NCI-H187 (cell line): ENCODE measurements around the gene DDOST.
A peak's percentile ranks its signal among the peaks of the same experiment; 100 is the strongest.

ENCODE experiments used
- DNase-seq, 2 experiments: peaks; one replicate each; lab custom pipeline; 2025; lab: John Stamatoyannopoulos, UW

DDOST gene

DNA sequence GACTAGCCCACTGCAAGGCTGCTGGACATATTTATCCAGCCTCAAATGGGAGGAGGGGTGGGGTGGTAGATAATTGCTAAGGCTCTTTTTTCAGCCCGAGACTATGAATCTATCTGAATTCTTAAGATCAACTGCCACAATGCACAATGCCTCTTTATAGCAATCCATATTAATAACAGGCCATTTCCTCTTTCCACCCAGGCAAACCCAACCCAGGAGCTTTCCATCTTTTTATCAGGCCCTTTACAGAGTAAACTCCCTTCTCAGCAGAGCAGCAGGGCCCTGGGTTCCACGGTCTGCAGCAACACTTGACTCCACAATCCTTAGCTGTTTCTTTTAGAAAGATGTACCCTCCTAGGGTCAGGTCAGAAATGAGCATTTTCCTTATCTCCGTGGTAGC, 806 bp downstream of the DDOST start:
- DNase-seq: no peak

DNA sequence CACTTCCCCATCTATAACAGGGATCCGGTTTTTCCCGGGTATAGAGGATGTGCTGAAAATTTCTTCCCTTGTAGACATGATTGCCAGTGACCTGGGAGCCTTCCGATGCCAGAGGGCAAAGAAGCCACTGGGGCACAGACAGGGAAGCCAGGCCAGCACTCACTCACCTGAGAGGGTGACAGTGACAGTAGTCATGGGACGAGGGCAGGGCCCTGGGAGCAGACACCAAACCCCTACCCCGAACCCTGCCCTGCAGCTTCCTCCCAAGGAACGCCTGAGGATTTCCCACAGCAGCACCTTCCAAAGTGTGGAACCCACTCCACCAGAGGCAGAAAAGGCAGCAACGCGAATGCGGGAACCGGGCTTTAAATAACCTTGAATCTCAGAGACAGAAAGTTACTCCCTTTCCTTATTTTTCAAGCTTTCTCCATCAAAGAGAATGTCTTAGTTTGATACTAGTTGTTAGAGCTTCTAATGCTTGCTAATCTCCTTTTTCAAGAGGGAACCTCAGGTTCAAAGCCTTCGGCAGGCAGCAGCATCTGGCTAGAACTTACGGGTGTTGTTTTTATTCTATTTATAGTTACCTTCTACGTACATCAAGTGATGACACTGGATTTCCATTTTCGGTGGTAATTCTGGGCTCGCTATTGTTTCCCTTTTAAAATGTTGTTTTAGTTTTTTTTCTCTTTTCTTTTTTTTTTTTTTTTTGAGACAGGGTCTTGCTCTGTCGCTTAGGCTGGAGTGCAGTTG, 2.8 kb downstream of the DDOST start:
- no peak for DNase-seq

DNA sequence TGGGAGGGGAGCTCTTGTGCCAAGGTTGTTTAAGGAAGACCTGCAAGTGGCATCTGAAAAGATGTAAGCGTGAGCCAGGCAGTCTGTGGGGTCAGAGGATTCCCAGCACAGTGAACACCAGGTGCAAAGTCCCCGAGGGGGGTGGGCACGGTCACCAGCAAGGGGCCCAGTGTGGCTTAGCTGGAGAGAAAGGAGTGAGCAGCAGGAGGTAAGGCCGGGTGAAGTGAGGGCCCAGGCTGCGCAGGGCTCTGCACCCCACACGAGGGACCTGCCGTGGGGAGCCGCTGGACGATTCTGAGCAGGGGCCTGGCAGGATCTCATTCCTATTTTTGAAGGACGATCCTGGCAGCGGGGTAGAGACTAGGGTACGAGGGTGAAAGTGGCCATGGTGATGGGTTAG, 4.1 kb downstream of the DDOST start:
- DNase-seq: no peak

DNA sequence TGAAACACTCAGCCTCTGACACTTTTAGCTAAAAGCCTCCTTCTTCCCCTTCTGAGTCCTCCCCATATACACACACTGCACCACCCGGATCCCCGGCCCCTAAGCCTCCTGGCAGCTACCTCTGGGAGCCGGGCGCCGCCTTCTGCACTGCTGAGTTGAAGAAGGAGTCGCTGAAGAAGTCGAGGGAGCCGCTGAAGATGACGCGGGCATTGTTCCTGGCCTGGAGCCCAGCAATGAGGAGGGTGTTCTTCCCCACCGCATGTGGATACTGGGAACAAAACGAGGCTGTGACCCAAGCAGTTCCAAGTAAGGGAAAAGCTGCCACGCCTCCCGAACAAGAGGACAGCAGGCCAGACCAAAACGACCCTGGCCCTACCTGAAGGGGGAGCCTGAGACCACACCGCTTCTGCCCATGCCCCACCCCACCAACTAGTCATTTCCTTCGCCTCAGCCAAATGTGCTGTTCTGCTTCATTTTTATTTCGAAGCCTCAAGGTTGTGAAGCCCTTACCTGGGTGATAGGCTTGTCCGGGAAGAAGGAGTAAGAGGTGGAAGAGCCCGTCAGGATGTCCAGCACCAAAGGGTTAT, 7.0 kb downstream of the DDOST start:
- no peak for DNase-seq

DNA sequence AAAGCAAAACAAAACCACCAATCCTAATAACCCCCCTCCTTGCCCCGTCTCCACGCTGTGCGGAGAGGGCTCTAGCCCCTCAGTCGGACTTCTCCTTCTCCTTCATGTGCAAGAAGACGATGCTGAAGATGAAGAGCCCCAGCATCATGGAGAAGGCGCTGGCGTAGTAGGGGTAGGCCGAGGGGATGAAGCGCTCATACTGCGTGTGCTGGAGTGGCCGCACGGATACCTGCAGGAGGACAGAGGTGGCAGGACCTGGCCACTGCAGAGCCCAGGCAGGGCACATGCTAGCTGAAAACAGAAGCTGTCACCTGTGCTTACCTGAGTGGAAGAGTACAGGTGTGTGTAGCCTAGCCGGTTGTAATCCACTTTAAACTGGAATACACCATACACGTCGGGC, 8.9 kb downstream of the DDOST start:
- no peak for DNase-seq

DNA sequence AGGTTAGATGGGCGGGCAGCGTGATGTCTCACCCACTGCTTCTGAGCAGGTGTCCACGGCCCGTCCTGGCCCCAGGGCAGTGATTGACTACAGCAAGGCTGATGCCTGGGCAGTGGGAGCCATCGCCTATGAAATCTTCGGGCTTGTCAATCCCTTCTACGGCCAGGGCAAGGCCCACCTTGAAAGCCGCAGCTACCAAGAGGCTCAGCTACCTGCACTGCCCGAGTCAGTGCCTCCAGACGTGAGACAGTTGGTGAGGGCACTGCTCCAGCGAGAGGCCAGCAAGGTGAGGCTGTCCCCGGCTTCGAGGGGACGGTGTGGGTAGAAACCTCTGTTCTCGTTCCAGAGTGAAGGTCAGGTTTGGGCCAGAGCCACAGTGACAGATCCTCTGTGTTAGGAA, 12.2 kb downstream of the DDOST start:
- DNase-seq: no peak

DNA sequence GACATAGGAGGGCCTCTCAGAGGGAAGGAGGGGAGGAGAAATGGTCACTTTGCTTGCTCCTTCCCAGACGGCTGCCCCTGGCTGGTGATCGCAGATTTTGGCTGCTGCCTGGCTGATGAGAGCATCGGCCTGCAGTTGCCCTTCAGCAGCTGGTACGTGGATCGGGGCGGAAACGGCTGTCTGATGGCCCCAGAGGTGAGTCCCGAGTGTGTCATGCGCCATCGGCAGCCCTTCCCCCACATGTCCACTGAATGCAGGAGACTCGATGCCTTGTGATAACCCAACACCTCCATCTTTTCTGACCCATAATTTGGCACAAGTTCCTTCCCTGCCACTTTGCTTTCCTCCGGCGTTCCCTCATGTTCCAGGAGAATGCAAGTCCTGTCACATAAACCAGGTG, 12.7 kb downstream of the DDOST start:
- DNase-seq: no peak

DNA sequence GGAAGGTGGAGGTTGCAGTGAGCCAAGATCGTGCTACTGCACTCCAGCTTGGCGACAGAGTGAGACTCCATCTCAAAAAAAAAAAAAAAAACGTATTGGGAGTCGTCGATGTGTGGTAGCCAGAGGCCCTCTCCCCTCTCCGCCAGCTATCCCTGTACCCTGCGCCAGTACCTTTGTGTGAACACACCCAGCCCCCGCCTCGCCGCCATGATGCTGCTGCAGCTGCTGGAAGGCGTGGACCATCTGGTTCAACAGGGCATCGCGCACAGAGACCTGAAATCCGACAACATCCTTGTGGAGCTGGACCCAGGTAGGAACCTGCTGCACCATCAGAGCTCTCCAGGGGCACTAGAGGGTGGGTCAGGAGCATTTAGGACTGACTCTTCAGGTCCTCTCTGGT, 15.8 kb downstream of the DDOST start:
- DNase-seq: no peak

DNA sequence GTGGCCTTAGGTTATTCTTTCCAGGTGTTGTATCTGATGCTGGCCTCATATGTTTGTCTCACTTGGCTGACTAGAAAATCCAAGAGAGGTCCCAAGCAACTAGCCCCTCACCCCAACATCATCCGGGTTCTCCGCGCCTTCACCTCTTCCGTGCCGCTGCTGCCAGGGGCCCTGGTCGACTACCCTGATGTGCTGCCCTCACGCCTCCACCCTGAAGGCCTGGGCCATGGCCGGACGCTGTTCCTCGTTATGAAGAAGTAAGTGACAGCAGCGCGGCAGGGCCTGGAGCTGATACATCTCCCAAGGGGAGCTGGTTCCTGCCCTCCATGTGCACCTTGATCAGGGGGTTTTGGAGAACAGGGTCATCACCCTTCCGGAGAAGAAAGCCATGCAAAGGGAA, 16.8 kb downstream of the DDOST start:
- DNase-seq: no peak

DNA sequence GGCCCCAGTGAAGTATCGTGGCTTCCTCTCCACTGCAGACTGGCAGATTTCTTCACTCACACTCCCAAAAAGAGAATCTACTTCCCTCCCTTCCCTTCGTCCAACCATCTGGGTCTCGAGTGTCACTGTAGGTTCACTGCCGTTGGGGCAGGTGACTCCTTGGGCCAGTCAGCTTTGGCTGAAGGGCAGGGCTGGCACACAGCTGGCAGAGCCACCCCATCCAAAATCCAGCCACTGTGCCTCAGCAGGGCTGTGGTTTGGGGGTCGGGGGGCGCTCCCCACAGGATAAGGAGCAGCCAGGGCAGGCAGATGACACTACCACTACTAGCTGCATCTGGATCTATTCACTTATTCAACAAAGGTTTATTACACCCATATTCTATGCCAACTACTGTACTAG, 18.1 kb downstream of the DDOST start:
- no peak for DNase-seq

DNA sequence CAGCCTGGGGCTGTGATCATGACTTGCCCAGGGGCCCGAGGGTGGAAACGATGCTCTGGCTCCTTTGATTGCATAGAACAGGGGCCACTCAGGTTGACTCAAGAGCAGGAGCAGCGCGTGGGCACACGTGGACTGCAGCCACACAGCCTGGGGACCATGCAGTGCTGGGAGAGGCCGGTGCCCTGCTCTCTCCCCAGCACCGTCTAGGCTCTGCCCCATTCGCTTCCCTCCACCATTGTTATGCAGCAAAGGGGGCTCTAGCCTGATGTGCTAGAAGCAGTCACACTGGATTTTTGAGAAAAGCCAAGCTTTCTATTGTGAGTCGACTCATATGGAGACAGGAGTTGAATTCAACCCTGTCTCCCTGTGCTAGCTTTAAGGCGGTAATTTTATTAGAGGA, 19.2 kb downstream of the DDOST start:
- no peak for DNase-seq

DNA sequence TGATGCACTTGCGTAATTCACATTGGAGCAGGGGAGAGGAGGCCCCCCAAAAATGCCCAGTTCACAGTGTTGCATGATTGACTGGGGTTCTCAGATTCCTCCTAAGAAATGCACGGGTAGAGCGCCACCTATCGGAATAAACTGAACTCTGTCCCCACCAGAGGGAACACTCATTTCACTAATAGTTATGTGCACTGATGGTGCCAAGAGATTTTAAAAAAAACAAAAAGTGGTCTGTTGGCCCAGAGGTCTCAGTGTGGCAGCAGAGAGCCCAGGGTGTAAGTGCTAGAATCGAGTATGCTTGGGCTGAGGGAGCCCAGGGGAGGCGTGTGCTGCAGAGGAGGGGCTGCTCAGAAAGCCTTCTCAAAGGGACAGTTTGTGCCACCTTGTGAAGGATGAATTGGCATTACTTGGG, 21.0 kb downstream of the DDOST start:
- peak; percentile 4 to 29 for DNase-seq

DNA sequence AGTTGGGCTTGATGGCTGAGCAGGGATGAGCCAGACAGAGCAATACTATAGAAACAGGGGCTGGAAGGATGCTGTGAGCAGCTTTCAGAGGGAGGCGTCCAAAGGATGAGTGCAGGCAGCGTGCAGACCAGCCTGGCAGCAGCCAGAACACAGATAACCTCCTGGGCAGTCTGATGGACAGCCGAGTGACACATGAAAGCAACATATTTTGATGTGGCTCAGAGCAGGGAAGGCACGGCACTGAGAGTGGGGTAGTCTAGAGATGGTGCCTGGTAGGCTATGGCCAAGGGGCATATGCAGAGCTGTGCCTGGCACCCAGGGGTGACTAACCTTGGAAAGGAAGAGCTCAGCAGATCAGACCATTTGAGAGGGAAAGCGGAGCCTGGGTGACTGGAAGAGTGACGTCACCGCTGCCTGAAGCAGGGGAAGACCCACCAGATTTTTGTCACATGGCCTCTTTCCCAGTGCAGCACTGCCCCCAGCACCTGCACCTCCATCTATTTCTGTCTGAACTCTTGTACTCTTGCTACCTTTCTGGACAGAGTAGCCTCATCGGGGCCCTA, 24.3 kb downstream of the DDOST start:
- DNase-seq: no peak

DNA sequence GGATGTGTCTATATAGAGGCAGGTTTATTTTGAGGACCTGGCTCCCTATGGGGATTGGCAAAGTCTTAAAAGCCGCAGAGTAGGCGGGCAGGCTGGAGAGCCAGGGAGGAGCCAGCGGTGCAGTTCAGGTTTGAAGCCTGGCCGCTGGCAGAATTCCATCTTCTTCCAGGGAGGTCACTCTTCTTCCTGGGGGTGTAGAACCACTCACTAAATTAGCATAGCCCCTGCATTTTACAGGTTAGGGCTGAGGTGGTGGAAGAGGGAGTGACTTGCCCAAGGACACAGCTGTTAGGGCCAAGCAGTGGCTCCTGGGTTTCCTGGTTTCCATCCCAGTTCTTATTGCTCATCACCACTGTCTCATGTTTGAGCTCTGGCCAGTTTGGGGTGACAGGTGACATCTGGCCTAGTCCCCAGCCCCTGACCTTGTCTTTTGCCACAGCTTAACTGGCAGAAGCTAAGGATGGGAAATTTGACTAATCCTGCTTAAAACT, 26.5 kb downstream of the DDOST start:
- peak; percentile 14 to 49 for DNase-seq

DNA sequence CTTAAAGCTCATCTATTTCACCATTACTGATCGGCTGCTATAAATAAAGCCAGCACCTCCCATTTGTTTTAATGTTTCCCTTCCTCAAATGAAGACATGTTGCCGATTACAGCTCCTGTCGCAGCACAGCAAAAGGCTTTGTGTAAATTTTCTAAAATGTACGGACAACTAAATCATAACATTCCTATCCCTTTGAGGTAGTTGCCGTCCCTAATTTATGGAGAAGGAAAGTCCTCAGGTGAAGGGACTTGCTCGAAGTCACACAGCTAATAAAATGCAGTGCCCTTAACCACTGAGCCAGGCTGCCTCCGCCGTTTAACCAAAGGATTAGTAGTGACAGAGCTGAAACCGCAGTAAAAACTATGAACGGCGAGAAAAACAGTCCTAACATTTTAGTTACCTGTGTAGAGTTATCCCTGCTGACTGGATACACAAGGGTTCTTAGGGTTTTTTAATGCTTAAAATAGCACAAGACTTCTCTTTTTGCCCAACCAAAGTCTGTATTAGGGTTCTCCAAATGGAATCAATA, 27.0 kb downstream of the DDOST start:
- DNase-seq: peak in 1 of 2 experiments; percentile 49

DNA sequence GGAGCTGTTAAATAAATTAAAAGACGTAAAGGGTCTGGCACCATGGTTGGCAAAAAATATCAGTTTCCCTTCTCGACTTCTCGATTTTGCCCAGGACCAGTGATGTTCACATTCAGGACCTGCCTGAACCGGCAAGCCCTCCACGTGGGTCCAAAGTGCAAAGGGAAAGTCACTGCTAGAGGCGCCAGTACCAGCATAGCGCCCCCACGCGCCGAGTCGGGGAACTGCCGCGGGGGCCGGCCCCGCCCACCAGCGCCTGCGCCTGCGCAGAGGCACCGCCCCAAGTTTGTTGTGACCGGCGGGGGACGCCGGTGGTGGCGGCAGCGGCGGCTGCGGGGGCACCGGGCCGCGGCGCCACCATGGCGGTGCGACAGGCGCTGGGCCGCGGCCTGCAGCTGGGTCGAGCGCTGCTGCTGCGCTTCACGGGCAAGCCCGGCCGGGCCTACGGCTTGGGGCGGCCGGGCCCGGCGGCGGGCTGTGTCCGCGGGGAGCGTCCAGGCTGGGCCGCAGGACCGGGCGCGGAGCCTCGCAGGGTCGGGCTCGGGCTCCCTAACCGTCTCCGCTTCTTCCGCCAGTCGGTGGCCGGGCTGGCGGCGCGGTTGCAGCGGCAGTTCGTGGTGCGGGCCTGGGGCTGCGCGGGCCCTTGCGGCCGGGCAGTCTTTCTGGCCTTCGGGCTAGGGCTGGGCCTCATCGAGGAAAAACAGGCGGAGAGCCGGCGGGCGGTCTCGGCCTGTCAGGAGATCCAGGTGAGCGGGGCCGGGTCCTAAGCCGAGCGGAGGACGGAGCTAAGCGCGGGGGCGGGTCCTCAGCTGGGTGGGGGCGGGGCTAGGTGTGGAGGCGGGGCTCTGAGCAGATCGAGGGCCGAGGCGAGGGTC, 27.7 kb downstream of the DDOST start, which contains the start of gene PINK1:
Gene PINK1, plus strand, starts transcription at position 269 of the 875 bp plus-strand sequence. Its CDS starts 91 bp downstream, at position 360.
- peak; percentile 21 to 77 for DNase-seq

DNA sequence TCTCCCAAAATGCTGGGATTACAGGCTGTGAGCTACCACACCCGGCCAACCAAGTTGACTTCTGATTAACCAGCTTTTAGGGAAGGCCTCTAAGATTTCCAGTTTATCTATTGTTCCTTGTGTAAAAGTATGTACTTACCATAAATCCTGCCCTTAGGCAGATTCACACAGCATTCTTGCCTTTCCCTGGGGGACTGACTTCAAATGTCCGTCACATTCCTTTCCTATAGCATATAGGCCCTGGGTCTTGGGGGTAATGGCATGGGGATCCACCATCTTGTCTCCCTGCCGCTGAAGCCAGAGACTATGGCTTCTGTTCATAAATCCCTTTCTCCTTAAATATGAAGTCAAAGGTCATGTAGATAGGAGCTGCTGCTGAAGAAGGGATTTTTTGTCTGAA, 28.8 kb downstream of the DDOST start:
- DNase-seq: no peak

DNA sequence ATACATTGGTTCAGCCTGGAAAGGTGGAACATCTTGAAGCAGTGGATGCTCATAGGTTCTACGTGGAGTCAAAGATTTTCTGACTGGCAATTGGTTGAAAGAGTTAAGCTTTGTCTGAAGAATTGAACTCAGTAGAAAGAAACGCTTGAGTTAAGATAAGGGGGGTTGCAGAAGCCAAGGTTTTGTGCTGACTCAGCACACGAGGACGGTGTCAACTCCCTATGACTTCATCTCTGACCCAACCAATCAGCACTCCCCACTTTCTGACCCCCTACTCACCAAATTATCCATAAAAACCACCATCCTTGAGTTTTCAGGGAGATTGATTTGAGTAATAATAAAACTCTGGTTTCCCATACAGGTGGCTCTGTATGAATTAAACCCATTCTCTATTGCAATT, 30.4 kb downstream of the DDOST start:
- DNase-seq: no peak

DNA sequence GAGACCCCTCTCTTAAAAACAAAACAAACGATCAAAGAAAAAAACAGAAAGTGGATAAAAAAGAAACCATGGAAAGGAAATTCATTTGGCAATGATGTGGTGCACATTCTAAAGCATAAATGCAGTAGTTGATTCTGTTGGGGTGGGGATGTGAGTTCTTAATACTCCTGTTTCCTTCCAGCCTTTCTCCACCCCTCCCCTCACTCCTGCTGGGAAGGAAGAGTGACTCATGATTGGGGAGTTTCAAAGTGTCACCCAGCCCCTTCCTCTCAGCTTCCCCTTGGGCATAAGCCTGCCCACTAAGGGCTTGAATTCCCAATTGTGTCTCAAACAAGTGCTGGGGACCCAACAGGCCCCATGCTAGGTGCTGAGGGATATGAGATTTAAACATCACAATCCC, 34.6 kb downstream of the DDOST start:
- no peak for DNase-seq

DNA sequence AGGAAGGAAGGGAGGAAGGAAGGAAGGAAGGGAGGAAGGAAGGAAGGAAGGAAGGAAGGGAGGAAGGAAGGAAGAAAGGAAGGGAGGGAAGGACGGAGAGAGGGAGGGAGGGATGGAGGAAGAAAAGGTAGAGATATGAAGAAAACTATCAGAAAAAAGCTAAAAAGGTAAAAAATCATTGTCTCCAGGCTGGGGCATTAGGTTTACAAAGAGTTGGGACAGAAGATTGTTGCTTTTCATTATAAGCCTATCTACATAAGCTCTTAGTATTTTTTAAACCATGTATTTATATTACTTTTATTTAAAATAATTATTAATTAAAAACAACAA, 35.1 kb downstream of the DDOST start:
- DNase-seq: no peak

DNA sequence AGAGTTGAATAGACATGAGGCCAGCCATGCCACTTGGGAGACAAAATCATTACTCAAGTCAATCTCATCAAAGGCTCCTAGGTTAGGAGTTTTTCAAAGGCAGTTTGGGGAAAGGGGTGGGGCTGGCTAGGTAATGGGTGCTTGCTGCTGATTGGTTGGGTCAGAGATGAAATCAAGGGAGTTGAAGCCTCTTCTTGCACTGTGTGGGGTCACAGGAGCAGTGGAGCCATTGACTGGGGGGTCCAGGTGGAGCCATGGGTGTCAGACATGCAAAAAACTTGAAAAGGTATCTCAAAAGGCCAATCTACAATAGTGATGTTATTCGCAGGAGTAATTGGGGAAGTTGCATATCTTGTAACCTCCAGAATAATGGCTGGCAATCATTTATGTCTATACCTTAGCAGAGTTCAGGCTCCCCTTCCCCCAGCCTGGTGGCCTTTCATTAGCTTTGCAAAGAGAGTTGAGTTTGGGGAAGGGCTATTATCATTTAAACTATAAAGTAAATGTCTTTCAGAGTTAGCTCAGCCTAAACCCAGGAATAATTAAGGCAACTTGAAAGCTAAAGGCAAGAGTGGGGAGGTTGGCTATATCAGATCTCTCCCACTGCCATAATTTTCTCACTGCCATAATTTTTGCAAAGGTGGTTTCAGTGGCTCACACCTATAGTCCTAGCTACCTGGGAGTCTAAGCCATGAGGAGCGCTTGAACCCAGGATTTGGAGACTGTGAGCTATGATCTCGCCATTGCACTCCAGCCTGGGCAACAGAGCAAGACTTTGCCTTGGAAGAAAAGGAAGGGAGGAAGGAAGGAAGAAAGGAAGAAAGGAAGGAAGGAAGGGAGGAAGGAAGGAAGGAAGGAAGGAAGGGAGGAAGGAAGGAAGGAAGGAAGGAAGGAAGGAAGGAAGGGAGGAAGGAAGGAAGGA, 35.7 kb downstream of the DDOST start:
- DNase-seq: no peak
